Stomach smooth muscle (tissue), 2 donors: ENCODE measurements around the gene MYO1B.

Experiments
- H3K27ac ChIP-seq: one replicate; pipeline ENCODE4 v1.7.0; 2013; ENCODE audit warnings: mild to moderate bottlenecking, low read length, inconsistent platforms
- H3K27me3 ChIP-seq, 2 donors: one replicate each; pipeline ENCODE4 v1.7.0; 2013; ENCODE audit warnings: low read length in 2 of 2; ENCODE audit not compliant: insufficient read depth in 2 of 2, control insufficient read depth in 1 of 2
- H3K36me3 ChIP-seq, 2 donors: one replicate each; pipeline ENCODE4 v1.7.0; 2013; ENCODE audit warnings: low read length in 2 of 2; ENCODE audit not compliant: control insufficient read depth in 2 of 2, insufficient read depth in 2 of 2
- H3K4me1 ChIP-seq: one replicate; pipeline ENCODE4 v1.7.0; 2013; ENCODE audit warnings: low read length; ENCODE audit not compliant: control insufficient read depth, insufficient read depth
- H3K4me3 ChIP-seq, 2 donors: one replicate each; pipeline ENCODE4 v1.7.0; 2013; ENCODE audit warnings: low read length in 2 of 2
- H3K9ac ChIP-seq, 2 donors: one replicate each; pipeline ENCODE4 v1.7.0; 2013; ENCODE audit warnings: low read length in 2 of 2, mild to moderate bottlenecking in 1 of 2
- H3K9me3 ChIP-seq, 2 donors: one replicate each; pipeline ENCODE4 v1.7.0; 2013; ENCODE audit warnings: low read length in 2 of 2; ENCODE audit not compliant: control insufficient read depth in 2 of 2
- donor health status: healthy.
- donor health status: Pancreatic carcinoma.

MYO1B gene

GRCh38 chr2:191272064-191272463, 26.9 kb downstream of the MYO1B start:
- H3K4me1 ChIP-seq: no peaks in the 10 kb centered on the region
- H3K36me3 ChIP-seq: no peaks in the 10 kb centered on the region
- H3K9me3 ChIP-seq: no peaks in the 10 kb centered on the region
- H3K27me3 ChIP-seq: no peaks in the 10 kb centered on the region
- no peak overlapping the region for H3K27ac ChIP-seq
- H3K9ac ChIP-seq: no peak overlapping the region
- no peak overlapping the region for H3K4me3 ChIP-seq

- Histone ChIP-seq H3K27ac (no peak overlapping the region), H3K36me3 (no peaks in the 10 kb centered on the region), H3K4me1 (no peaks in the 10 kb centered on the region), H3K9ac (no peak overlapping the region), H3K27me3 (no peaks in the 10 kb centered on the region), H3K9me3 (no peaks in the 10 kb centered on the region), H3K4me3 (no peak overlapping the region)
Observed at GRCh38 chr2:191274413-191274815, 29.2 kb downstream of the MYO1B start.

GRCh38 chr2:191276792-191277465, 31.7 kb downstream of the MYO1B start:
- H3K4me3 ChIP-seq: no peak overlapping the region
- no peaks in the 10 kb centered on the region for H3K4me1 ChIP-seq
- H3K27ac ChIP-seq: no peak overlapping the region
- no peaks in the 10 kb centered on the region for H3K27me3 ChIP-seq
- H3K9me3 ChIP-seq: no peaks in the 10 kb centered on the region
- H3K9ac ChIP-seq: no peak overlapping the region
- H3K36me3 ChIP-seq: no peaks in the 10 kb centered on the region

- H3K4me3 ChIP-seq: no peak overlapping the region
- H3K36me3 ChIP-seq: no peaks in the 10 kb centered on the region
- H3K9ac ChIP-seq: no peak overlapping the region
- no peaks in the 10 kb centered on the region for H3K27me3 ChIP-seq
- no peaks in the 10 kb centered on the region for H3K9me3 ChIP-seq
- no peaks in the 10 kb centered on the region for H3K4me1 ChIP-seq
- no peak overlapping the region for H3K27ac ChIP-seq
Observed at GRCh38 chr2:191280290-191280689, 35.1 kb downstream of the MYO1B start.

- Histone ChIP-seq H3K27ac (no peak overlapping the region), H3K9me3 (no peaks in the 10 kb centered on the region), H3K27me3 (no peaks in the 10 kb centered on the region), H3K4me3 (no peak overlapping the region), H3K4me1 (no peaks in the 10 kb centered on the region), H3K9ac (no peak overlapping the region), H3K36me3 (no peaks in the 10 kb centered on the region)
Observed at GRCh38 chr2:191280834-191281756, 35.9 kb downstream of the MYO1B start.

GRCh38 chr2:191285252-191285651, 40.0 kb downstream of the MYO1B start:
- Histone ChIP-seq H3K27ac (no peak overlapping the region), H3K4me3 (no peak overlapping the region), H3K4me1 (no peaks in the 10 kb centered on the region), H3K9ac (no peak overlapping the region), H3K9me3 (no peaks in the 10 kb centered on the region), H3K27me3 (no peaks in the 10 kb centered on the region), H3K36me3 (no peaks in the 10 kb centered on the region)

GRCh38 chr2:191287820-191288219, 42.6 kb downstream of the MYO1B start:
- no peak overlapping the region for H3K9ac ChIP-seq
- H3K27me3 ChIP-seq: no peaks in the 10 kb centered on the region
- H3K4me1 ChIP-seq: no peaks in the 10 kb centered on the region
- no peaks in the 10 kb centered on the region for H3K36me3 ChIP-seq
- no peak overlapping the region for H3K4me3 ChIP-seq
- H3K9me3 ChIP-seq: no peaks in the 10 kb centered on the region
- H3K27ac ChIP-seq: no peak overlapping the region

- Histone ChIP-seq H3K9ac (no peak overlapping the region), H3K27me3 (no peaks in the 10 kb centered on the region), H3K27ac (no peak overlapping the region), H3K36me3 (no peaks in the 10 kb centered on the region), H3K4me1 (no peaks in the 10 kb centered on the region), H3K4me3 (no peak overlapping the region), H3K9me3 (no peaks in the 10 kb centered on the region)
Observed at GRCh38 chr2:191289049-191289448, 43.8 kb downstream of the MYO1B start.

- no peak overlapping the region for H3K9ac ChIP-seq
- no peaks in the 10 kb centered on the region for H3K36me3 ChIP-seq
- H3K9me3 ChIP-seq: no peaks in the 10 kb centered on the region
- H3K4me1 ChIP-seq: no peaks in the 10 kb centered on the region
- no peak overlapping the region for H3K27ac ChIP-seq
- no peaks in the 10 kb centered on the region for H3K27me3 ChIP-seq
- H3K4me3 ChIP-seq: no peak overlapping the region
Observed at GRCh38 chr2:191291471-191291870, 46.3 kb downstream of the MYO1B start.

- Histone ChIP-seq H3K9me3 (no peaks in the 10 kb centered on the region), H3K4me3 (no peak overlapping the region), H3K36me3 (no peaks in the 10 kb centered on the region), H3K27ac (no peak overlapping the region), H3K4me1 (no peaks in the 10 kb centered on the region), H3K27me3 (no peaks in the 10 kb centered on the region), H3K9ac (no peak overlapping the region)
Observed at GRCh38 chr2:191292869-191293268, 47.7 kb downstream of the MYO1B start.

- Histone ChIP-seq H3K27ac (no peak overlapping the region), H3K9me3 (no peaks in the 10 kb centered on the region), H3K4me3 (no peak overlapping the region), H3K4me1 (no peaks in the 10 kb centered on the region), H3K36me3 (no peaks in the 10 kb centered on the region), H3K27me3 (no peaks in the 10 kb centered on the region), H3K9ac (no peak overlapping the region)
Observed at GRCh38 chr2:191295088-191295487, 49.9 kb downstream of the MYO1B start.
